B cell (primary cell): ENCODE data around the gene SLC22A17.

Experiments
- CTCF ChIP-seq: fragments of 200-600 bp; IDR thresholded peaks from one replicate; pipeline ENCODE4 v1.8.0; 2022; ENCODE audit warnings: antibody characterized with exemption, mild to moderate bottlenecking
- EZH2 ChIP-seq: IDR thresholded peaks from 2 replicates; pipeline ENCODE4 v1.6.1; 2012; ENCODE audit warnings: borderline replicate concordance, low read depth, mild to moderate bottlenecking, moderate library complexity, low read length; ENCODE audit not compliant: insufficient read depth, poor library complexity, severe bottlenecking

GRCh38 chr14:23382276-23382675 is 29.6 kb upstream of the SLC22A17 start:
- TF ChIP-seq EZH2 (no peak), CTCF (no peak)
